ENCODE measurements around the gene MEGF9.
A peak's percentile ranks its signal among the peaks of the same experiment; 100 is the strongest.

Gene MEGF9

GRCh38 chr9:120713257-120714087 lies 798 bp downstream of the MEGF9 start:
- Histone ChIP-seq H3K9me3 (ENCODE audit: control extremely low read depth in 1 of 5, control insufficient read depth in 4 of 5, insufficient read depth in 2 of 5, low read depth in 1 of 5, low read length in 4 of 5) (no peaks in the 10 kb centered on the region), H3K4me3 (ENCODE audit: control insufficient read depth in 1 of 7, extremely low read depth in 1 of 7, insufficient read depth in 4 of 7, low read depth in 2 of 7, low read length in 6 of 7) (peak overlapping the region; percentile 53 to 92 (median 82)), H3K4me1 (ENCODE audit: control extremely low read depth in 1 of 4, control insufficient read depth in 4 of 4, insufficient read depth in 4 of 4, low read length in 3 of 4) (peaks cover 5 to 47% (median 32%) of the 10 kb centered on the region in 4 experiments), H3K27ac (ENCODE audit: insufficient read depth in 1 of 2, low read depth in 1 of 2, low read length in 2 of 2, poor library complexity in 1 of 2, severe bottlenecking in 2 of 2) (peak overlapping the region in 1 of 2 experiments; percentile 61), H3K36me3 (ENCODE audit: control insufficient read depth in 4 of 4, insufficient read depth in 4 of 4, low read length in 3 of 4) (no peaks in the 10 kb centered on the region), H3K27me3 (replicated peaks in 2 of 5; ENCODE audit: control insufficient read depth in 4 of 5, insufficient read depth in 5 of 5, low read length in 4 of 5) (peaks cover 0 to 5% (median 0%) of the 10 kb centered on the region in 5 experiments)
- DNase-seq = peak in 2 of 3 donors; percentile 43 to 49
- ChIA-PET POLR2A (interaction anchor here (0.6 kb wide), 1 partner anchor 13 kb away, joined by 7 read pairs; no protein-coding TSS in a partner anchor), CTCF (interaction anchor here (1.4 kb wide), 2 partner anchors 19 to 29 kb away, joined by 3 to 4 read pairs; no protein-coding TSS in a partner anchor)
- WGBS (ENCODE audit: insufficient coverage) = 1% methylated on average over 42 of the region's 50 CpGs

DNA sequence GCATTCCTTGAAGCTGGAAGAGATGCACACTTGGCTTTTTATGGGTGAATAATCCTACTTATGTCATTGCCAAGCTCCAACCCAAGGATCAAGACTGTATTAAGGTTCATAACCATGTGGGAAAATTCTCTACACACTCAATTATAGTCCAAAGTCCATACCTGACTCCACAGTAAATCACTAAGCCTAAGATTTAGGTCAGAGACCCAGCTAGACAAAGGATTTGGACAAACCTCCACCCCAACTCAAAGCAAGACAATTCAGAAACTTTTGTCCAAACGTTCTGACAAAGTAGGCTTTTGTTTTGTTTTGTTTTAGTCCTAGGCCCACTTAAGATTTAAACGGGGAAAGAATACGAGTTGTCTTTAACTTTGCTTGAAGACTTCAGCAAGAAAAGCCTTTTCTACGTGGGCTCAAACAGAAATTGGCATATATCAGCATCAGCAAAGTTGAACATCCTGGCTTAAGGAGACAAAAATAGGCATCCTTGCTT lies 1.7 kb downstream of the MEGF9 start:
- H3K4me1 ChIP-seq (ENCODE audit: control extremely low read depth in 1 of 4, control insufficient read depth in 4 of 4, insufficient read depth in 4 of 4, low read length in 3 of 4) = peaks cover 5 to 47% (median 32%) of the 10 kb centered on the region in 4 experiments
- CTCF ChIA-PET = interaction anchor here (0.9 to 1.8 kb wide), 8 partner anchors 12 to 95 kb away, joined by 3 to 7 read pairs (median 4); no protein-coding TSS in a partner anchor
- POLR2A ChIA-PET = interaction anchor here (0.6 kb wide), 1 partner anchor 12 kb away, joined by 7 read pairs; no protein-coding TSS in a partner anchor
- H3K9me3 ChIP-seq (ENCODE audit: control extremely low read depth in 1 of 5, control insufficient read depth in 4 of 5, insufficient read depth in 2 of 5, low read depth in 1 of 5, low read length in 4 of 5) = no peaks in the 10 kb centered on the region
- no peaks in the 10 kb centered on the region for H3K36me3 ChIP-seq (ENCODE audit: control insufficient read depth in 4 of 4, insufficient read depth in 4 of 4, low read length in 3 of 4)
- peaks cover 0 to 5% (median 0%) of the 10 kb centered on the region in 5 experiments for H3K27me3 ChIP-seq (replicated peaks in 2 of 5; ENCODE audit: control insufficient read depth in 4 of 5, insufficient read depth in 5 of 5, low read length in 4 of 5)
- no peak overlapping the region for H3K27ac ChIP-seq (ENCODE audit: insufficient read depth in 1 of 2, low read depth in 1 of 2, low read length in 2 of 2, poor library complexity in 1 of 2, severe bottlenecking in 2 of 2)
- WGBS (ENCODE audit: insufficient coverage) = 41% methylated on average over 3 of the region's 4 CpGs
- DNase-seq = no peak
- peak overlapping the region in 6 of 7 experiments; percentile 74 to 92 (median 83) for H3K4me3 ChIP-seq (ENCODE audit: control insufficient read depth in 1 of 7, extremely low read depth in 1 of 7, insufficient read depth in 4 of 7, low read depth in 2 of 7, low read length in 6 of 7)

DNA sequence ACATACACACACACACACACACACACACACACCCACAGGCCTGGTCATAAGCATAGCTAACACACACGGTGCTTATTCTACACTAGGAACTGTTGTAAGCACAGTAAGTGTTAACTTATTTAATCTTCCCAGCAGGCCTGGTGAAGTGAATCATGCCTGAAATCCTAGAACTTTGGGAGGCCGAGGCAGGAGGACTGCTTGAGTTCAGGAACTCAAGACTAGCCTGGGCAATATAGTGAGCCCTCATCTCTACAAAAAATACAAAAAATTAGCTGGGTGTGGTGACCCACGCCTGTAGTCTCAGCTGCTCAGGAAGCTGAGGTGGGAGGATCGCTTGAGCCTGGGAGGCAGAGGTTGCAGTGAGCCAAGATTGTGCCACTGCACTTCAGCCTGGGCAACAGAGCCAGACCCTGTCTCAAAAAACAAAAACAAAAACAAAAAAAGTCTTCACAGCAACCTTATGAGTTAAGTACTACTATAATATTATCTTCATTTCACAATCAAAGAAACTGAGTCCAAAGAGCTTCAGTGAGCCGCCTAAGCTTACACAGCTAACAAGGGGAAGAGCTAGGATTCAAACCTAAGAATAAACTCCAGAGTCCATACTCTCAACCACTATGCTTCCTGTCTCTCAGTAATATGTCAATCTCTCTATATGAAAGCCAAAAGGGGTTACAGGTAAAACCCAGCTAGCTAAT lies 2.3 kb downstream of the MEGF9 start:
- Histone ChIP-seq H3K4me3 (ENCODE audit: control insufficient read depth in 1 of 7, extremely low read depth in 1 of 7, insufficient read depth in 4 of 7, low read depth in 2 of 7, low read length in 6 of 7) (peak overlapping the region in 6 of 7 experiments; percentile 74 to 92 (median 83)), H3K27ac (ENCODE audit: insufficient read depth in 1 of 2, low read depth in 1 of 2, low read length in 2 of 2, poor library complexity in 1 of 2, severe bottlenecking in 2 of 2) (no peak overlapping the region), H3K4me1 (ENCODE audit: control extremely low read depth in 1 of 4, control insufficient read depth in 4 of 4, insufficient read depth in 4 of 4, low read length in 3 of 4) (peaks cover 5 to 47% (median 32%) of the 10 kb centered on the region in 4 experiments), H3K36me3 (ENCODE audit: control insufficient read depth in 4 of 4, insufficient read depth in 4 of 4, low read length in 3 of 4) (no peaks in the 10 kb centered on the region), H3K9me3 (ENCODE audit: control extremely low read depth in 1 of 5, control insufficient read depth in 4 of 5, insufficient read depth in 2 of 5, low read depth in 1 of 5, low read length in 4 of 5) (no peaks in the 10 kb centered on the region), H3K27me3 (replicated peaks in 2 of 5; ENCODE audit: control insufficient read depth in 4 of 5, insufficient read depth in 5 of 5, low read length in 4 of 5) (peaks cover 0 to 5% (median 0%) of the 10 kb centered on the region in 5 experiments)
- 21% methylated on average over 2 of the region's 5 CpGs for WGBS (ENCODE audit: insufficient coverage)
- ChIA-PET CTCF (interaction anchor here (0.9 to 1.8 kb wide), 7 partner anchors 12 to 94 kb away, joined by 3 to 7 read pairs (median 3); no protein-coding TSS in a partner anchor), POLR2A (interaction anchor here (0.7 kb wide), 1 partner anchor 9 kb away, joined by 3 read pairs; no protein-coding TSS in a partner anchor)
- peak in 1 of 3 donors; percentile 20 for DNase-seq

DNA sequence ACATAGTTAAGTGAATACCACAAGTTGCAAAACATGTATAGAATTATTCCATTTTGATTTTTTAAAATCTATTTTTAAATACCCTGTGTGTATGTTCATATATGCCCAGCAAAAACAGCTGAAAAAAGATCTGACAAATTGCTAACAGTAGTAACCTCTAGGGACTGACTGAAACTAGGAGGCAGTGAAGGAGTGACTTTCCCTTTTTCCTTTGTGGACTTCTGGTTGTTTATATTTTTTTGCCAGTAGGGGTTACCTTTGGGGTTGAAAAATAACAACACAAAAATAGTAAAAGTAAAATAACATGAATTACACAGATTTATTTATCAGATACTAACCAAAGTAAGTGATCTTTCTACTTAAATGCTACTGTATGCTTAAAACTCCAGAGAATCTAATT lies 2.9 kb downstream of the MEGF9 start:
- no peaks in the 10 kb centered on the region for H3K9me3 ChIP-seq (ENCODE audit: control extremely low read depth in 1 of 5, control insufficient read depth in 4 of 5, insufficient read depth in 2 of 5, low read depth in 1 of 5, low read length in 4 of 5)
- no peak overlapping the region for H3K27ac ChIP-seq (ENCODE audit: insufficient read depth in 1 of 2, low read depth in 1 of 2, low read length in 2 of 2, poor library complexity in 1 of 2, severe bottlenecking in 2 of 2)
- CTCF ChIA-PET = interaction anchor here (0.7 to 1.8 kb wide), 3 partner anchors 11 to 51 kb away, joined by 3 to 7 read pairs (median 3); no protein-coding TSS in a partner anchor
- peaks cover 5 to 47% (median 32%) of the 10 kb centered on the region in 4 experiments for H3K4me1 ChIP-seq (ENCODE audit: control extremely low read depth in 1 of 4, control insufficient read depth in 4 of 4, insufficient read depth in 4 of 4, low read length in 3 of 4)
- peak in 2 of 3 donors; percentile 26 to 32 for DNase-seq
- POLR2A ChIA-PET = interaction anchor here (0.7 kb wide), 1 partner anchor 9 kb away, joined by 3 read pairs; no protein-coding TSS in a partner anchor
- H3K36me3 ChIP-seq (ENCODE audit: control insufficient read depth in 4 of 4, insufficient read depth in 4 of 4, low read length in 3 of 4) = no peaks in the 10 kb centered on the region
- H3K27me3 ChIP-seq (replicated peaks in 2 of 5; ENCODE audit: control insufficient read depth in 4 of 5, insufficient read depth in 5 of 5, low read length in 4 of 5) = peaks cover 0 to 5% (median 0%) of the 10 kb centered on the region in 5 experiments
- peak overlapping the region in 3 of 7 experiments; percentile 19 to 74 (median 45) for H3K4me3 ChIP-seq (ENCODE audit: control insufficient read depth in 1 of 7, extremely low read depth in 1 of 7, insufficient read depth in 4 of 7, low read depth in 2 of 7, low read length in 6 of 7)

DNA sequence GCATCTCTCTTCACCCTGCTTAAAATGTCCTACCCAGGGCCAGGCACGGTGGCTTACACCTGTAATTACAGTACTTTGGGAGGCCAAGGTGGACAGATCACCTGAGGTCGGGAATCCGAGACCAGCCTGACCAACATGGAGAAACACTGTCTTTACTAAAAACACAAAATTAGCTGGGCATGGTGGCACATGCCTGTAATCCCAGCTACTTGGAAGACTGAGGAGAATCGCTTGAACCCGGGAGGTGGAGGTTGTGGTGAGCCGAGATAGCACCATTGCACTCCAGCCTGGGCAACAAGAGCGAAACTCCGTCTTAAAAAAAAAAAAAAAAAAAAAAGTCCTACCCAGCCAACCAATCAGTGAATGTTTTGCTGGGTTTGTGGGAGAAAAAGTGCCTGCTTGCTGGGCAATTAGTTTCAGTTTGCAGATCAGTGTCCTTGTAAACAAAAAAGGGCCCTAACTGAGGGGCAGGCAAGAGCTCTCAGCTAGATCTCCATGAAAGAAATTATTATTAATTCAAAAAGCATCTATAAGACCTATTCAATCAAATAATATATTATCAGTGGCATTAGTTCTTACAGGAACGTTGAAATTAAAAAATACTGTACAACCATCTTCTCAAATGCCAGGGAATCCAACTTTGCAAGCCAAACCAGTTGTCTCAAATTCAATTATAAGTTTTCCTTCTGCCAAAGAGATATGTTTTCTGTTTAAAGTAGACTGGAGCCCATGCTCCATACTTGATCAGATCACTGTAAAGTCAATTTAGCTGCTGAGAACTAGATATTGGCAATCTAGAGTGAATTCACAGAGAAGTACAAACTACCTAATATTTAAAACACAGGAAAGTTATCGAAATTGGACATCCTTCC lies 3.9 kb downstream of the MEGF9 start:
- Histone ChIP-seq H3K36me3 (ENCODE audit: control insufficient read depth in 4 of 4, insufficient read depth in 4 of 4, low read length in 3 of 4) (no peaks in the 10 kb centered on the region), H3K9me3 (ENCODE audit: control extremely low read depth in 1 of 5, control insufficient read depth in 4 of 5, insufficient read depth in 2 of 5, low read depth in 1 of 5, low read length in 4 of 5) (no peaks in the 10 kb centered on the region), H3K4me1 (ENCODE audit: control extremely low read depth in 1 of 4, control insufficient read depth in 4 of 4, insufficient read depth in 4 of 4, low read length in 3 of 4) (peaks cover 5 to 45% (median 32%) of the 10 kb centered on the region in 4 experiments), H3K27me3 (replicated peaks in 2 of 5; ENCODE audit: control insufficient read depth in 4 of 5, insufficient read depth in 5 of 5, low read length in 4 of 5) (peaks cover 0 to under 1% (median 0%) of the 10 kb centered on the region in 5 experiments), H3K27ac (ENCODE audit: insufficient read depth in 1 of 2, low read depth in 1 of 2, low read length in 2 of 2, poor library complexity in 1 of 2, severe bottlenecking in 2 of 2) (peak overlapping the region; percentile 25 to 83), H3K4me3 (ENCODE audit: control insufficient read depth in 1 of 7, extremely low read depth in 1 of 7, insufficient read depth in 4 of 7, low read depth in 2 of 7, low read length in 6 of 7) (peak overlapping the region in 6 of 7 experiments; percentile 12 to 76 (median 62))
- ChIA-PET POLR2A (no interaction called here), CTCF (interaction anchor here (0.7 to 2.5 kb wide), 2 partner anchors 12 to 45 kb away, joined by 3 to 7 read pairs; no protein-coding TSS in a partner anchor)
- WGBS (ENCODE audit: insufficient coverage) = 0% methylated on average over 1 of the region's 10 CpGs
- peak; percentile 76 to 87 (median 84) for DNase-seq

All from common myeloid progenitor, CD34-positive (primary cell).